ACC112 (cell line): ENCODE results near the gene BTRC.

Source experiments
- H2AFZ ChIP-seq: fragments of 200-600 bp; sonication (generic); one replicate; pipeline ENCODE4 v1.6.0; 2017; ENCODE audit warnings: antibody characterized with exemption, low read length; ENCODE audit not compliant: unreplicated experiment
- H3K27ac ChIP-seq: fragments of 200-600 bp; sonication (generic); 2 replicates; pipeline ENCODE4 v1.5.1; 2014; ENCODE audit warnings: low read depth, mild to moderate bottlenecking, antibody characterized with exemption, low read length, moderate library complexity
- H3K27me3 ChIP-seq: fragments of 200-600 bp; sonication (generic); 2 replicates; pipeline ENCODE4 v1.6.1; 2014; ENCODE audit warnings: mild to moderate bottlenecking, antibody characterized with exemption, low read length, moderate library complexity, mixed read lengths; ENCODE audit not compliant: insufficient read depth
- H3K36me3 ChIP-seq: fragments of 200-600 bp; sonication (generic); 2 replicates; pipeline ENCODE4 v1.6.1; 2016; ENCODE audit warnings: mild to moderate bottlenecking, antibody characterized with exemption, low read length, moderate library complexity, mixed read lengths; ENCODE audit not compliant: insufficient read depth
- H3K4me1 ChIP-seq: fragments of 200-600 bp; sonication (generic); one replicate; pipeline ENCODE4 v1.6.1; 2016; ENCODE audit warnings: low read length, mixed read lengths; ENCODE audit not compliant: insufficient read depth, unreplicated experiment, control insufficient read depth
- H3K4me3 ChIP-seq: fragments of 200-600 bp; sonication (generic); 2 replicates; pipeline ENCODE4 v1.5.1; 2014; ENCODE audit warnings: mild to moderate bottlenecking, low read depth, low read length
- H3K79me2 ChIP-seq: fragments of 200-600 bp; sonication (generic); one replicate; pipeline ENCODE4 v1.6.0; 2016; ENCODE audit warnings: low read length; ENCODE audit not compliant: control insufficient read depth, unreplicated experiment, insufficient read depth

The BTRC gene

GRCh38 chr10:101529725-101530553 lies 176.0 kb downstream of the BTRC start:
- Histone ChIP-seq H3K4me1 (no peaks in the 10 kb centered on the region), H3K79me2 (no peaks in the 10 kb centered on the region), H3K4me3 (no peak overlapping the region), H3K27me3 (no peaks in the 10 kb centered on the region), H3K36me3 (no peaks in the 10 kb centered on the region), H3K27ac (no peak overlapping the region), H2AFZ (no peak overlapping the region)

- Histone ChIP-seq H2AFZ (no peak overlapping the region), H3K27ac (no peak overlapping the region), H3K36me3 (0 out of 2 replicates have a peak, but pooled peaks cover 4% of the 10 kb centered on the region), H3K27me3 (no peaks in the 10 kb centered on the region), H3K4me3 (no peak overlapping the region), H3K4me1 (no peaks in the 10 kb centered on the region), H3K79me2 (no peaks in the 10 kb centered on the region)
These were observed 182.0 kb downstream of the BTRC start for GRCh38 chr10:101535949-101536348.

GRCh38 chr10:101536800-101537199 lies 182.8 kb downstream of the BTRC start:
- H3K27ac ChIP-seq, result no peak overlapping the region
- H3K4me3 ChIP-seq, result no peak overlapping the region
- no peaks in the 10 kb centered on the region for H3K4me1 ChIP-seq
- H3K79me2 ChIP-seq, result no peaks in the 10 kb centered on the region
- no peak overlapping the region for H2AFZ ChIP-seq
- H3K36me3 ChIP-seq, result 0 out of 2 replicates have a peak, but pooled peaks cover 4% of the 10 kb centered on the region
- H3K27me3 ChIP-seq, result no peaks in the 10 kb centered on the region

- Histone ChIP-seq H2AFZ (no peak overlapping the region), H3K79me2 (no peaks in the 10 kb centered on the region), H3K4me1 (no peaks in the 10 kb centered on the region), H3K4me3 (no peak overlapping the region), H3K27ac (no peak overlapping the region), H3K36me3 (0 out of 2 replicates have a peak, but pooled peaks cover 4% of the 10 kb centered on the region), H3K27me3 (no peaks in the 10 kb centered on the region)
These were observed 184.5 kb downstream of the BTRC start for GRCh38 chr10:101538446-101538845.

DNA sequence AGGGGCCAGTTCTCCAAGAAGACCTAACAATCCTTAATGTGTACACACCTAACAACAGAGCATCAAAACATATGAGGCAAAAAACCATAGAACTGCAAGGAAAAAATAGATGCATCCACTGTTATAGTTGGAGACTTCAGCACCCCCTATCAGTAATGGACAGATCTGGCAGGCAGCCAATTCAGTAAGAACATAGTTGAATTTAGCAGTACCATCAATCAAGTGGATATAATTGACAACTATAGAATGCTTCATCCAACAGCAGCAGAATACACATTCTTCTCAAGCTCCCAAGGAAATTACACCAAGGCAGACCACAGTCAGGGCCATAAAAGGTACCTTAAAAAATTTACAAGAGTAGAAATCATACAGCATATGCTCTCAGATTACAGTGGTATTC lies 191.9 kb downstream of the BTRC start:
- Histone ChIP-seq H3K79me2 (no peaks in the 10 kb centered on the region), H2AFZ (no peak overlapping the region), H3K36me3 (no peaks in the 10 kb centered on the region), H3K4me3 (no peak overlapping the region), H3K27me3 (no peaks in the 10 kb centered on the region), H3K4me1 (no peaks in the 10 kb centered on the region), H3K27ac (no peak overlapping the region)

- H3K4me1 ChIP-seq, result no peaks in the 10 kb centered on the region
- H2AFZ ChIP-seq, result no peak overlapping the region
- peaks cover 3% of the 10 kb centered on the region; the same call in 1 of the 2 replicates for H3K36me3 ChIP-seq
- H3K79me2 ChIP-seq, result no peaks in the 10 kb centered on the region
- H3K27me3 ChIP-seq, result no peaks in the 10 kb centered on the region
- H3K27ac ChIP-seq, result no peak overlapping the region
- H3K4me3 ChIP-seq, result no peak overlapping the region
These were observed 197.0 kb downstream of the BTRC start for GRCh38 chr10:101550965-101551364.

GRCh38 chr10:101552442-101552841 lies 198.5 kb downstream of the BTRC start:
- H3K4me1 ChIP-seq, result no peaks in the 10 kb centered on the region
- H3K27me3 ChIP-seq, result no peaks in the 10 kb centered on the region
- H3K4me3 ChIP-seq, result no peak overlapping the region
- H3K79me2 ChIP-seq, result no peaks in the 10 kb centered on the region
- no peak overlapping the region for H3K27ac ChIP-seq
- no peak overlapping the region for H2AFZ ChIP-seq
- peaks cover 3% of the 10 kb centered on the region; the same call in 1 of the 2 replicates for H3K36me3 ChIP-seq

DNA sequence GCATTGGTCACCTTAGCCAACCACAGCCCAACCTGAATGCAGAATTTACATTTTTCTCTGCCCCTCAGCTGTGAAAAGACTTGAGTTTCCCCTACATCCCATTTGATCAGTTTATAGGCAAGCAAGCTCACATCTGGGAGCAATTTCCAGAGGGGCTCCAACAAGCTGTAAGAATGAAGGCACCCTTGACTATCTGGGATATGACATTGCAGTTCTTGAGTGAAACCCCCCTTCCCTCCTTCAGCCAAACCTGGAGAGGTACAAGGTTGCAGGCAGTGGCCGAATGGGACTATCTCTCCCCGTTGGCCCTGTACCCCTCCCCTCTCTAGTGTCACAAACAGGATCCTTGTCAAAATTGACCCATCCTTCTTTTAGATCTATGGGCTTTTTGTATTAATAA lies 203.6 kb downstream of the BTRC start:
- no peaks in the 10 kb centered on the region for H3K79me2 ChIP-seq
- H2AFZ ChIP-seq, result no peak overlapping the region
- no peaks in the 10 kb centered on the region for H3K4me1 ChIP-seq
- H3K4me3 ChIP-seq, result no peak overlapping the region
- H3K36me3 ChIP-seq, result no peaks in the 10 kb centered on the region
- H3K27me3 ChIP-seq, result no peaks in the 10 kb centered on the region
- no peak overlapping the region for H3K27ac ChIP-seq

DNA sequence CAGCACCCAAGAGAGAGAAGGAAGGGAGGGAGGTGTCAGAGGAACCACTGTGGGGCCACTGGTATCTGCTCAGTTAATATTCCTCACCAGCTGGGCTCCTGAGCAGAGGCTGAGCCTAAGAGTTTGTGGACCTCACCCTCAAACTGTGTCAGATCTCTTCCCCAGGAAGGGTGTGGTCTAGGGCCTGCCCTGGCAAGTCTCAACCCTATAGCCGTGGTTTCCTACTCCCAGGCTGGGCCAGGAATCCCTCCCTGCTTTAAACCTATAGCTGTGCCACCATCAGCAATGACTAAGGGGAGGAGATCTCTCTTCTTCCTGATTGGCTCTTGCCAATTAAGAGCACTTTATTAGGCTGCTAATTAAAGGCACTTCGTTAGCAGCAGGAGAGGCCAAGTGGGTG lies 204.2 kb downstream of the BTRC start:
- Histone ChIP-seq H3K36me3 (no peaks in the 10 kb centered on the region), H3K4me3 (no peak overlapping the region), H3K4me1 (no peaks in the 10 kb centered on the region), H3K27ac (no peak overlapping the region), H3K79me2 (no peaks in the 10 kb centered on the region), H2AFZ (no peak overlapping the region), H3K27me3 (no peaks in the 10 kb centered on the region)

- no peak overlapping the region for H3K27ac ChIP-seq
- H3K27me3 ChIP-seq, result no peaks in the 10 kb centered on the region; the same call in 1 of the 2 replicates
- H3K4me1 ChIP-seq, result no peaks in the 10 kb centered on the region
- H3K36me3 ChIP-seq, result no peaks in the 10 kb centered on the region
- no peaks in the 10 kb centered on the region for H3K79me2 ChIP-seq
- H2AFZ ChIP-seq, result no peak overlapping the region
- no peak overlapping the region for H3K4me3 ChIP-seq
These were observed 205.0 kb downstream of the BTRC start for GRCh38 chr10:101558671-101559595.
